Naive B cell (primary cell): ENCODE results near the gene FIZ1. TPM values are rescaled to one million over a fixed set of nuclear protein-coding genes. Genes with fewer than 3 reads are reported as not detected.

ENCODE experiments used
- ATAC-seq, 2 donors: fragments of 150-1000 bp; cut with Tn5 transposase; 2 replicates each; pipeline ENCODE4 v1.10.0; 2021; ENCODE audit warnings: low read depth in 2 of 2, mild to moderate bottlenecking in 2 of 2, moderate library complexity in 2 of 2
- DNase-seq: peaks from one replicate; pipeline ENCODE4 v3.0.0; 2022
- H3K27ac Mint-ChIP-seq, 6 donors: one replicate each; pipeline ENCODE4 v1.8.0; 2020 to 2022; ENCODE audit warnings: mild to moderate bottlenecking in 6 of 6, mixed read lengths in 6 of 6, moderate library complexity in 5 of 6, inconsistent platforms in 2 of 6
- H3K27me3 Mint-ChIP-seq, 3 donors: one replicate each; pipeline ENCODE4 v1.8.0; 2021 to 2022; ENCODE audit warnings: mixed read lengths in 3 of 3, mild to moderate bottlenecking in 1 of 3
- H3K36me3 Mint-ChIP-seq, 2 donors: one replicate each; pipeline ENCODE4 v1.8.0; 2020 to 2022; ENCODE audit warnings: mixed read lengths in 2 of 2, inconsistent platforms in 1 of 2, mild to moderate bottlenecking in 1 of 2
- H3K4me1 Mint-ChIP-seq, 3 donors: one replicate each; pipeline ENCODE4 v1.8.0; 2020 to 2022; ENCODE audit warnings: mixed read lengths in 3 of 3, inconsistent platforms in 1 of 3, mild to moderate bottlenecking in 1 of 3, moderate library complexity in 1 of 3
- H3K4me3 Mint-ChIP-seq, 8 donors: one replicate each; pipeline ENCODE4 v1.8.0; 2020 to 2022; ENCODE audit warnings: mild to moderate bottlenecking in 8 of 8, mixed read lengths in 8 of 8, moderate library complexity in 8 of 8, inconsistent platforms in 2 of 8
- H3K9me3 Mint-ChIP-seq, 7 donors: one replicate each; pipeline ENCODE4 v1.8.0; 2020 to 2022; ENCODE audit warnings: mixed read lengths in 7 of 7, mild to moderate bottlenecking in 5 of 7, inconsistent platforms in 2 of 7, moderate library complexity in 1 of 7
- polyA plus RNA-seq, 6 donors: library from polyadenylated mRNA; unstranded; fragments of 300-500 nt; fragmentation: Illumina TruSeq; gene quantifications; one replicate each; pipeline ENCODE4 v1.2.3, GENCODE V29; 2021; ENCODE audit warnings: low read depth in 6 of 6

The FIZ1 gene
- polyA plus RNA-seq, 6 donors from 2014 or later, result 2.3 to 5.2 (median 3.2) TPM

GRCh38 chr19:55563261-55563690 is 36.0 kb downstream of the FIZ1 start:
- H3K27ac Mint-ChIP-seq, result no peak overlapping the region
- no peak for DNase-seq
- H3K36me3 Mint-ChIP-seq, result peaks cover 0 to 4% of the 10 kb centered on the region in 2 donors
- H3K4me3 Mint-ChIP-seq, result peak overlapping the region in 1 of 8 donors; percentile 47
- H3K9me3 Mint-ChIP-seq, result peaks cover 0 to 13% (median 2%) of the 10 kb centered on the region in 7 donors
- no peaks in the 10 kb centered on the region for H3K4me1 Mint-ChIP-seq
- H3K27me3 Mint-ChIP-seq, result peaks cover 13 to 47% (median 30%) of the 10 kb centered on the region in 3 donors
- no peak for ATAC-seq

- Mint-ChIP-seq H3K27ac (no peak overlapping the region), H3K36me3 (peaks cover 0 to 4% of the 10 kb centered on the region in 2 donors), H3K27me3 (peaks cover 4 to 33% (median 32%) of the 10 kb centered on the region in 3 donors), H3K4me3 (no peak overlapping the region), H3K9me3 (peaks cover 0 to 7% (median 2%) of the 10 kb centered on the region in 7 donors), H3K4me1 (no peaks in the 10 kb centered on the region)
- DNase-seq (no peak), ATAC-seq (no peak)
Observed at GRCh38 chr19:55559684-55560083, 39.6 kb downstream of the FIZ1 start.

GRCh38 chr19:55554741-55555152 is 44.6 kb downstream of the FIZ1 start:
- DNase-seq, result no peak
- peak overlapping the region in 1 of 6 donors; percentile 80 for H3K27ac Mint-ChIP-seq
- ATAC-seq, result no peak
- H3K9me3 Mint-ChIP-seq, result peaks cover 0 to 2% (median 0%) of the 10 kb centered on the region in 7 donors
- H3K4me3 Mint-ChIP-seq, result no peak overlapping the region
- peaks cover 0 to 5% (median 0%) of the 10 kb centered on the region in 3 donors for H3K4me1 Mint-ChIP-seq
- peaks cover 0 to 45% (median 36%) of the 10 kb centered on the region in 3 donors for H3K27me3 Mint-ChIP-seq
- no peaks in the 10 kb centered on the region for H3K36me3 Mint-ChIP-seq

DNA sequence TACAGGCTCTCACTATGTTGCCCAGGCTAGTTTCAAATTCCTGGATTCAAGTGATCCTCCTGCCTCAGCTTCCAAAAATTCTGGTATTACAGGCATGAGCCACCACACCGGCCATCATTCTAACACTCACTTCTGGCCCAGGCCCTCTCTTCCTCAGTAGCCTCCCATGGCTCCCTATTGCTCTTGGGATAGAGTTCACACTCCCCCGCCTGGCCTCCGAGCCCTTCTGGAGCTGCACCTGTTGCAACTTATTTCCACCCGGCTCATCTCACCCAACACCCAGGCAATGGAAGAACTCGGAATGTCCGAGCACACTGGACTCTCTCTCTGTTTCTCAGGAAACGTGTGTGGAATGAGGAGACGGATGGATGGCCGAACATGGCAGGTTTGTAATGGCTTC is 45.0 kb downstream of the FIZ1 start:
- peaks cover 0 to 2% (median 0%) of the 10 kb centered on the region in 7 donors for H3K9me3 Mint-ChIP-seq
- H3K27ac Mint-ChIP-seq, result peak overlapping the region in 1 of 6 donors; percentile 80
- no peak overlapping the region for H3K4me3 Mint-ChIP-seq
- ATAC-seq (no peak), DNase-seq (no peak)
- H3K27me3 Mint-ChIP-seq, result peaks cover 3 to 49% (median 35%) of the 10 kb centered on the region in 3 donors
- no peaks in the 10 kb centered on the region for H3K36me3 Mint-ChIP-seq
- peaks cover 0 to 8% (median 4%) of the 10 kb centered on the region in 3 donors for H3K4me1 Mint-ChIP-seq

DNA sequence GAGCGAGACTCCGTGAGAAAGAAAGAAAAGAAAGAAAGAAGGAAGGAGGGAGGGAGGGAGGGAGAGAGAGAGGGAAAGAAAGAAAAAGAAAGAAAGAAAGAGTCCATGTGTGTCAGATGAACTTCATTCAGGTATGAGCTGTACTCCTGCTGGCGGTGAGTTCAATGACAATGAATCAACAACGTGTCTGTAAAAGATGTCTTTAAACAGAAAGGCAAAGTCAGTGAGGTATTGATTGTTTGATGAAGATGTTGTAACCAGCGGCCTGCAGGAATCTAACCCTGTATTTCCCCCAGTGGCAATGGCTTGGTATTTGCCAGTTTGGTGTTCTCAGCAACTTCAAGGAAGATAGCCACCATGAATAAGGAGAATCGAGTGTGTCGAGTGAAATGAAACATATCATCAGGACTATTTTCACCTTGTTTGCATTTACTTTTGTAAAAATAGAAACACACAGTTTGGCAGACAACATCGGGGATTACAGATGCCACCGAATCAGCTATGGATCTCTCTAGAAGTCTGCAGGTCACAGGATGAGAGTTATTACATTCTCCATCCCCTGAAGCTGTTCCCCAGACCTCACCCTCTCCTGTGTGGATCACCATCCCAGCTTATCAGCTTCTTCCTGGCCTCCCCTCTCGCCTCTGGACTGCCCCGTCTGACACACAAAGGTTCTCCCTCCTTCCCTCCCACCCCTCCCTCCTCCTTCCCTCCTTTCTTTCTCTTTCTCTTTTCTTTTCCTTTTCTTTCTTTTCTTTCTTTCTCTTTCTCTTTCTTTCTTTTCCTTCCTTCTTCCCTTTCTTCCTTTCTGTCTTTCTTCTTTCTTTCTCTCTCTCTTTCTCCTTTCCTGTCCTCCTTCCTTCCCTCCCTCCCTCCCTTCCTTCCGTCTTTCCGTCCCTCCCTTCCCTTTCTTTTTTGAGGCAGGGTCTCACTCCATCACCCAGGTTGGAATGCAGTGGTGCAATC is 45.8 kb downstream of the FIZ1 start:
- Mint-ChIP-seq H3K4me3 (no peak overlapping the region), H3K36me3 (no peaks in the 10 kb centered on the region), H3K4me1 (peaks cover 0 to 8% (median 4%) of the 10 kb centered on the region in 3 donors), H3K27me3 (peaks cover 4 to 50% (median 32%) of the 10 kb centered on the region in 3 donors), H3K9me3 (peaks cover 0 to 2% (median 0%) of the 10 kb centered on the region in 7 donors), H3K27ac (no peak overlapping the region)
- DNase-seq, result no peak
- no peak for ATAC-seq

- Mint-ChIP-seq H3K4me1 (peaks cover 0 to 8% (median 4%) of the 10 kb centered on the region in 3 donors), H3K27me3 (peaks cover 7 to 55% (median 39%) of the 10 kb centered on the region in 3 donors), H3K36me3 (no peaks in the 10 kb centered on the region), H3K27ac (peak overlapping the region in 1 of 6 donors; percentile 65), H3K4me3 (no peak overlapping the region), H3K9me3 (peaks cover 0 to 2% (median 0%) of the 10 kb centered on the region in 7 donors)
- ATAC-seq (no peak), DNase-seq (no peak)
Observed at GRCh38 chr19:55552620-55553019, 46.7 kb downstream of the FIZ1 start.

- Mint-ChIP-seq H3K27me3 (peaks cover 7 to 55% (median 43%) of the 10 kb centered on the region in 3 donors), H3K4me1 (peaks cover 0 to 8% (median 7%) of the 10 kb centered on the region in 3 donors), H3K9me3 (peaks cover 0 to 2% (median 0%) of the 10 kb centered on the region in 7 donors), H3K27ac (peak overlapping the region in 1 of 6 donors; percentile 65), H3K4me3 (no peak overlapping the region), H3K36me3 (no peaks in the 10 kb centered on the region)
- no peak for DNase-seq
- no peak for ATAC-seq
Observed at GRCh38 chr19:55552206-55552605, 47.1 kb downstream of the FIZ1 start.

DNA sequence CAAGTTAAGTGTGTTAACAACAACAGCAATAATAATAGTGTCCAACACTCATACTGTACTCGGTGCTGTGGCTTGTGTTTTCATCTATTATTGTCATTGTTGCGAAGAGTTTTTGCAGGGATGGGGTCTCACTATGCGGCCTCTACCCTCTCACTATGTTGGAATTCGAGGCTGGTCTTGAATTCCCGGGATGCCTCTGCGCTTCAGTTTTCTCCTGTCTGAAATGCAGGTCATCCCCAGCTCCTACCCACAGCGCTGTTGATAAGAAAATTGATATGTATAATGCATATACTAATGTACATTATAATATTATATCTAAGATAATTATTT is 49.0 kb downstream of the FIZ1 start:
- peaks cover 0 to 10% of the 10 kb centered on the region in 2 donors for H3K36me3 Mint-ChIP-seq
- ATAC-seq, result no peak
- H3K4me3 Mint-ChIP-seq, result peak overlapping the region in 1 of 8 donors; percentile 40

GRCh38 chr19:55549500-55550320 is 49.6 kb downstream of the FIZ1 start:
- Mint-ChIP-seq H3K27ac (no peak overlapping the region), H3K9me3 (peaks cover 0 to 2% (median 0%) of the 10 kb centered on the region in 7 donors), H3K4me3 (no peak overlapping the region), H3K36me3 (peaks cover 0 to 14% of the 10 kb centered on the region in 2 donors), H3K27me3 (peaks cover 7 to 72% (median 60%) of the 10 kb centered on the region in 3 donors), H3K4me1 (peaks cover 2 to 13% (median 8%) of the 10 kb centered on the region in 3 donors)
- DNase-seq (no peak), ATAC-seq (no peak)

More for the DNA sequence above, 49.0 kb downstream of the FIZ1 start:
- Mint-ChIP-seq H3K27ac (no peak overlapping the region), H3K27me3 (peaks cover 7 to 68% (median 60%) of the 10 kb centered on the region in 3 donors), H3K9me3 (peaks cover 0 to 2% (median 0%) of the 10 kb centered on the region in 7 donors), H3K4me1 (peaks cover 0 to 13% (median 8%) of the 10 kb centered on the region in 3 donors)
- DNase-seq, result no peak

GRCh38 chr19:55546822-55547614 is 52.3 kb downstream of the FIZ1 start:
- Mint-ChIP-seq H3K4me1 (peaks cover 2 to 13% (median 8%) of the 10 kb centered on the region in 3 donors), H3K27me3 (peaks cover 14 to 62% (median 58%) of the 10 kb centered on the region in 3 donors), H3K36me3 (peaks cover 0 to 21% of the 10 kb centered on the region in 2 donors), H3K9me3 (peaks cover 0 to 5% (median 0%) of the 10 kb centered on the region in 7 donors), H3K4me3 (peak overlapping the region in 1 of 8 donors; percentile 25), H3K27ac (peak overlapping the region in 2 of 6 donors; percentile 62 to 87)
- no peak for DNase-seq
- ATAC-seq, result no peak

GRCh38 chr19:55546011-55546410 is 53.3 kb downstream of the FIZ1 start:
- Mint-ChIP-seq H3K27ac (no peak overlapping the region), H3K27me3 (peaks cover 19 to 68% (median 64%) of the 10 kb centered on the region in 3 donors), H3K4me3 (no peak overlapping the region), H3K9me3 (peaks cover 0 to 5% (median 0%) of the 10 kb centered on the region in 7 donors), H3K36me3 (peaks cover 0 to 21% of the 10 kb centered on the region in 2 donors), H3K4me1 (peaks cover 2 to 13% (median 8%) of the 10 kb centered on the region in 3 donors)
- no peak for ATAC-seq
- no peak for DNase-seq

GRCh38 chr19:55545443-55545842 is 53.9 kb downstream of the FIZ1 start, which contains the start of gene SBK3:
TSS of gene SBK3 (minus strand) at chr19:55545543. CDS start at chr19:55545543, 0 bp downstream.
- Mint-ChIP-seq H3K4me1 (peaks cover 2 to 13% (median 8%) of the 10 kb centered on the region in 3 donors), H3K9me3 (peaks cover 0 to 5% (median 0%) of the 10 kb centered on the region in 7 donors), H3K27ac (no peak within 1 kb of the TSS), H3K36me3 (peaks cover 0 to 21% of the 10 kb centered on the region in 2 donors), H3K27me3 (peaks cover 19 to 67% (median 63%) of the 10 kb centered on the region in 3 donors), H3K4me3 (no peak within 1 kb of the TSS)
- ATAC-seq, result no peak
- DNase-seq, result no peak
